Measurements from ENCODE around the gene TWSG1.
"Not testable (repeated sequence)": the region's sequence is repeated elsewhere in the genome, so short reads cannot be mapped to it uniquely, and the experiment has no call there.

The TWSG1 gene

GRCh38 chr18:9422816-9423519, 88.4 kb downstream of the TWSG1 start:
- DNase-seq (ENCODE audit: low read depth in 2 of 2, low spot score in 1 of 2), result no peak

GRCh38 chr18:9423648-9424047, 89.1 kb downstream of the TWSG1 start:
- DNase-seq (ENCODE audit: low read depth in 2 of 2, low spot score in 1 of 2), result not testable (repeated sequence)

DNA sequence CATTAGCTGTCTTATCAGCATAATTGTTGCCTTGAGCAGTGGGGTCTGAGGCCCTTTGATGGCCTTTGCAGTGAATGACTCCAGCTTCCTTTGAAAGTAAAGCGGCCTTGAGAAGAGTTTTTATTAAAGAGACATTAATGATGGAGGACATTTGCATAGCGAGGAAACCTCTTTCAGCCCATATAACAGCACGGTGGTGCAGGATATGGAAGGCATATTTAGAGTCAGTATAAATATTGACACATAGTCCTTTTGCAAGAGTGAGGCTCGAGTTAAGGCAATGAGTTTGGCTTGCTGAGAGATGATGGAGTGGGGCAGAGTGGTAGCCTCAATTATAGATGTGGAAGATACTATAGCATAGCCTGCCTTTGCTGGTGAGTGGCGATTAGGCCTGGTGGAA, 89.7 kb downstream of the TWSG1 start:
- DNase-seq (ENCODE audit: low read depth in 2 of 2, low spot score in 1 of 2), result not testable (repeated sequence)

GRCh38 chr18:9426753-9427152, 92.2 kb downstream of the TWSG1 start:
- DNase-seq (ENCODE audit: low read depth in 2 of 2, low spot score in 1 of 2), result no peak

- DNase-seq (ENCODE audit: low read depth in 2 of 2, low spot score in 1 of 2), result no peak
These were observed 93.7 kb downstream of the TWSG1 start for GRCh38 chr18:9428301-9428706.

DNA sequence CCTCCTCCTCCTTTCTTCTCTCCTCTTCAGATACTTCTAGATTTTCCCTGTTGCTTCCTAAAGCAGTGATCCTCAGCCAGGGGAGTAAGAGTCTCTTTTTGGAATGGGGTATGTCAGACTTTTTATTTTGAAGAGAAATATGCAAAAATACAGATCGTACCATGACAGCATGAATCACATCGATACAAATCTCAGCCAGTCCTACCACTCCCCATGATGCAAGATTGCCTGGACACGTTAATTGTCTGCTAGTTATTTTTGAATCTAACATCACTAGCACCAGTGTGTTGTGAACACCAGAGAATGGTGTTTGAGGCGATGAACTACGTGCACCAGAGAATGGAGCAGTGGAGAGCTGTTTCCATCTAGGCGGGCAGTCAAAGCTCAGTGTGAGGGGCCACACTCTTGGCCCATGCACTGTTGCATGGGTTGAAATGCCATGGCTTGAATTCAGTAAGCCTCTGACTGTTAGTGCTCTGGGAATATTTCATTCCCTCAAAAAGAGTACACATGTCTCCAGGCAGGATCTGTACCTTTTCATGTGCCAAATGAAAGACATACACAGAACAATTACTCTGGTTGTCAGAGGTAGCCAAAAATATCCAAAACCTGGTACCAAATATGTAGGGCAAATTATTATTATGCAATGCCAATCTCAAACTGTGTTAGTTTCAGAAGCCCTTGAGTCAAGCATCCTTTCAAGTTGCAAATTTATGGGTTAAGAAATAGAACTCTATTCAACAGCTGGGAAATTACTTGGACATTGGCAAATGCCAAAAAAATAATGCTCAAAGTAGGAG, 94.5 kb downstream of the TWSG1 start:
- no peak for DNase-seq (ENCODE audit: low read depth in 2 of 2, low spot score in 1 of 2)

GRCh38 chr18:9429662-9429993, 95.1 kb downstream of the TWSG1 start:
- no peak for DNase-seq (ENCODE audit: low read depth in 2 of 2, low spot score in 1 of 2)

GRCh38 chr18:9430315-9430714, 95.7 kb downstream of the TWSG1 start:
- DNase-seq (ENCODE audit: low read depth in 2 of 2, low spot score in 1 of 2), result not testable (repeated sequence)

- no peak for DNase-seq (ENCODE audit: low read depth in 2 of 2, low spot score in 1 of 2)
These were observed 96.7 kb downstream of the TWSG1 start for GRCh38 chr18:9431296-9431695.

GRCh38 chr18:9433122-9433521, 98.5 kb downstream of the TWSG1 start:
- not testable (repeated sequence) for DNase-seq (ENCODE audit: low read depth in 2 of 2, low spot score in 1 of 2)

GRCh38 chr18:9433671-9434121, 99.1 kb downstream of the TWSG1 start:
- no peak for DNase-seq (ENCODE audit: low read depth in 2 of 2, low spot score in 1 of 2)

DNA sequence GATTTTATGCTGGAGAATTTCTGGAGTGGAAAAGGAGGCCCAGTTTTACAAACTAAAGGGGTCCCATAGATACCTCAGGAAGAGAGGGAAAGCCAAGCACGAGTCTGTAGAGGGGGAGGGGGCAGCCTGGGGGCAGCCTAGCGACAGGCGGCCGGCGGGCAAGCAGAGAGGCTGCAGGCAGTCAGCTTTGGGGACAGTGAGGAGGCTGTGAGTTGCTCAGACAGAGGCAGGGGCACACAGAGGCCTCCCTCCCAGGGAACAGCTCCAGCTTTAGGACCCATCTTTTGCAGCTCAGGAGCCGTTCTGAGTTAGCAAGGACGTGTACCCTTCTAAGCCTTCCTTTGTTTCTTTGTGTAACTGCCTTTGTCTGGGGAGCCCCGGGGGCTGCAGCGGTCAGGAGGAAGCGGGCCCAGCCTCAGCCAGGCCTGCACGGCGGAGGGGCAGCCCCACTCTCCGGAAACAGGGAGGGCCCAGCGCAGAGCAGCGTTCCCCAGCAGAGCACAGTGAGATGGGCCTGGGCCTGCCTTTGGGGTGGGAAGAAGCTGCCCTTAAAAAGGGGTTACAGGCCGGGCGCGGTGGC, 99.6 kb downstream of the TWSG1 start:
- DNase-seq (ENCODE audit: low read depth in 2 of 2, low spot score in 1 of 2), result no peak

DNA sequence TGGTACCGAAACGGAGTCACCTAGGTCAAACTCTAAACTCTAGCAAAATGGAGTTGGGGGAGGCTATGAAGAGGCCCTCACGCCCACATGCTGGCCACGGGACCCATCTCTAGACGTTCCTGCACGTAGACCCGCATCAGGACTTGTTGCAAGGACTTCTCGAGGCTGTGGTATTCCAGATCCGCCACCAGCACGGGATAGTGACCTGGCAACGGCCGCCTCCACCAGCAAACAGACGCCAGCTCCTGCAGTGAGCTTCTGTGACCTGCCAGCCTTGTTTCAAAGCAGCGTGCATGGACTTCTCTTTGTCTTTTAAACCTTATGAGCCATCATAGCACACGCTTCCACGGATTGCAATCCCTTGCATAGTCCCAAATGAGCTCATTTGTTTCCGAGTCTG, 100.5 kb downstream of the TWSG1 start:
- no peak for DNase-seq (ENCODE audit: low read depth in 2 of 2, low spot score in 1 of 2)

DNA sequence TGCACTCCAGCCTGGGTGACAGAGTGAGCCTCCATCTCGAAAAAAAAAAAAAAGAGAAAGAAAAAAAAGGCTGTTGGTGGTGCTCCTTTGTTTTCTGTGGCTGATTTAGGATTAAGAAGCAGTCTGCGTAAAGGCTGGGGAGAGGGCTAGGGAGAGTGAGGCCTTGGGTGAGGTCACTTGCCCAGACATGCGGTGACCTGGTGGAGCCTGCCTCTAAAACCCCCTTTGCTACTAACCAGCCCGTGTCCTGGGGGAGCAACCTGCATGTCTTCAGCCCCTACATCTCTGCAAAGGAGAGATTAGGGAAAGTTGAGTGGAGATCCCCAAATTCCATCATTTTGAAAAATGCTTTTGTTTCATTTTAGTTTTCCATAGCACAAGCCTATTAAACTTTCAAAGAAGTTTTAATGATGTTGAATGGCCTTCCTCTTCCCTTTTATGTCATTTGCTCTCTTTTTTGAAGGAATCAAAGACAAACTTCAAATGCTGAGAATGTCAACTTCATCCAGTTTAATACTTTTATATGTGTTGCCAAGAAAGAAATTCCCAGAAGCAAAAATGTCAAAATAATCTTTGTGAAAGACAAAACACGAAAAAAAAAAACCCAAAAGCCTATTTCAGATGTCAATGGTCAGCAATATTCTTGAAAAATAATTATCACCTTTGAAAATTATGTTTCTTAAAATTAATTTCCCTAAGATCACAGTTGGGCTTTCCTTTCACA, 101.8 kb downstream of the TWSG1 start:
- DNase-seq (ENCODE audit: low read depth in 2 of 2, low spot score in 1 of 2), result no peak

DNA sequence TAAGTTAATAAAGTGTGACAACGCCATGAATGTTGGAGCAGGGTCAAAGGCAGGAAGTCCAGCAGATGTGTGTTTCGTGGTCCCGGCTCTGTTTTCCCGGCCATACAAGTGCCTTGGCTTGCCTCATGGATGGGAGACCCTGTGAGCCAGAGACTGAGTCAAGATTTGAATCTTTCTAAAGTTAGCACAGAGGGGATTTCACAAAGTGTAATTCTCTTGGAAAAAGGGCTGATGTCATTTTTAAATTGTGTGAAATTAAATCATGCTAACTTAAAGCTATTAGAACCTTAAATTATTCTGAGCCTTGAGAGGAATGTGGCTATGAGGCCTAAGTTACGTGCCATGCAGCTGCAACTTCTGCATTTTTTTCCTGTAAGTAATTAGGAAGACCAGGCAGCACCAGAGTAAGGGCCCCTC, 102.5 kb downstream of the TWSG1 start:
- DNase-seq (ENCODE audit: low read depth in 2 of 2, low spot score in 1 of 2), result no peak

DNA sequence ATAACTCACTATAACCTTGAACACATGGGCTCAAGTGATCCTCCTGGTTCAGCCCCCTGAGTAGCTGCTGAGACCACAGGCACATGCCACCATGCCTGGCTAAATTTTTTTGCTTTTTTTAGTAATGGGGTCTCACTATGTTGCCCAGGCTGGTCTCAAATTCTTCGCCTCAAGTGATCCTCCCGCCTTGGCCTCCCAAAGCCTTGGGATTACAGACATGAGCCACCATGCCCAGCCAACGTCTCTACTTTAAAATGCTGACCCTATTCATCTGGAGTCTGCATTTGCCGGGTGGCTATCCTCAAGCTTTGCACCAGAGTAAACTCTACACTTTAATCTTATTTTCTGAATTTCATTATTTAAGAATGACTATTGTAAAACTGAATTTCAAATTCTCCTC, 103.1 kb downstream of the TWSG1 start:
- DNase-seq (ENCODE audit: low read depth in 2 of 2, low spot score in 1 of 2), result no peak

DNA sequence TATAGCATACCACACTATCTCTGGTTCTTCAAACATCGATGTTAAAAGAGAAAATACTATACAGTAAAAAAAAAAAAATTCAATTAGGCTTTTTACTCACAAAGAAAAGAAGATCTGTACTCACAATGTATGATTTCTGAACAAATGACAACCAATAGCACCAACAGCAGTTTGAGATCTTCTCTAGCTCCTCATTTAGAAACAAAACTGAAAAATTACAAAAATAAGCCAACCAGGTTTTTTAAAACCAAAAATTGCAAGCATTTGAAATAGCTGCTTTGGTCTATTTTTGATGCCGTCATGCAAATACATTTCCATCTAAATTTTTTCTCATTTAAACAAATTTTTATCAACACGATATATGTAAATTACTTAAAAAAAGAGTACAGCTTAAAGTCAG, 106.5 kb downstream of the TWSG1 start:
- no peak for DNase-seq (ENCODE audit: low read depth in 2 of 2, low spot score in 1 of 2)

GRCh38 chr18:9444549-9444948, 110.0 kb downstream of the TWSG1 start:
- no peak for DNase-seq (ENCODE audit: low read depth in 2 of 2, low spot score in 1 of 2)

DNA sequence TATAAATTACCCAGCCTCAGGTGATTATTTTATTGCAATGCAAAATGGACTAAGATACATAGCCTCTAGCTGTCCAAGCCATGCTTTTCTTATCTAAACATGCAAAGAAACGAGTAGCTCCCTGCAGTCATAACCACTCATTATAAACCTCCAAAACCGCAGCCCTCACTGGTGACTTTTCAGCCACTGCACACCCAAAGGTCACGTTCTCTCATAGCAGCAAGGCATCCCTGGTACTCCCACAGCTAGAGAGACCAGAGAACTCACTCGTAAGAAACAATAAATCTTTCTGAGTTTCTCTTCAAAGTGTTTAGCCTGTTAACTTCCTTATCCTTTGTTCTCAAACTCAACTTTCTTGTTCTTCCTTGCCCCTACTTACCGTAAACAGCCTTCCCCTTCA, 112.3 kb downstream of the TWSG1 start:
- no peak for DNase-seq (ENCODE audit: low read depth in 2 of 2, low spot score in 1 of 2)

DNA sequence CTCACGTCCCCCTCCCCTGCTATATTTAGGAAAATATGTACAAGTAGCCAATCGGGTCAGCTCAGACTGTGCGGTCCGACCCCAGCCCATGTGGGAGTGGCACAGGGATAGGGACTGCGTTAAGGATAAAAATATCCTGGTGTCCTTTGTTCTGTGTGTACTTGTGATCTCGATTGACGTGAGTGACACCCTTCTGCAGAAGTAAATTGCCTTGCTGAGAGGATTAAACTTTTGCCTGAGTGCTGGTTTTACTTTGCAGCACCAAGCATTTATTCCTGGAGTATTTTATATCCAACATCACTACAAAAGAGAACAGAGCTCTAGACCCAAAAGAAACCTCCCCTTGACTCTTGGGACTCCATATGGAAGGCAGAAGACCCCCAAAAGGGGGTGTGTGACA, 112.8 kb downstream of the TWSG1 start:
- DNase-seq (ENCODE audit: low read depth in 2 of 2, low spot score in 1 of 2), result no peak

DNA sequence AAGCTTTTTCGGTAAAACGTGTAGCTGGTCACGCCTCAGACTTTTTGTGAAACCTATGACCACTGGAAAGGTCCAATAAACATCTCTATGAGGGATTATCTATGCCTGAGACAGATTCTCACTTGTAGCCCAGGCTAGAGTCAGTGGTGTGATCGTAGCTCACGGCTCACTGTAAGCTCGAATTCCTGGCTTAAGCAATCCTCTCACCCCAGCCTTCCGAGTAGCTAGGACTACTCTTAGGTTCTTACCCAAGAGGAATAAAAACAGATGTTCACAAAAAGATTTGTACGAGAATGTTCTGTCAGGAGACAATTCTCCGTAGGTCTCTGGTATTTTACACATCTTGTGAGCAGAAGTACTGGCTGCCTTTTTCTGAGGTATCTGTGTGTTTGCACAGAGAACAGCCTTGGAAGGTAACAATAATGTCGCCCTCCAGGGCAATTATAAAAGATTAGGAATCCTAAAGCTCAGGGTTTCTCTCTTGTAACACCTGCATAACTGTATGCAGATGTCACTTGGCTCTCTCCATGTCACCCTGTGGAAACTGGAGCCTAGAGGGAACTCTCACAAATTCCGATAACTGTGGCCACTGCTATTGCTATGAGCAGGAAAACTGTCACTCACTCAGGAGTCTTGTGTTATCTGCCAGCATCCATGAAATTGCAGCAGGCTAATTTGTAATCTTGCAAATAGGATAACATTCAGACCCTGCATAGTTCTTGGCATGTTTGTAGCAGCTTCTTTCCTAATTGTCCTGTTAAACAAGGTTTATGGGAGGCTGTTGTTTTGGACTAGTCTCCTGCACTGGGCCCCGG, 115.2 kb downstream of the TWSG1 start:
- no peak for DNase-seq (ENCODE audit: low read depth in 2 of 2, low spot score in 1 of 2)

Measured in stimulated activated CD8-positive, alpha-beta memory T cell treated with anti-CD3 and anti-CD28 coated beads, Interleukin-4, amount 100 ng/mL, for 1 hour (primary cell).